Measurements from ENCODE around the gene OS9. TPM values are rescaled to one million over a fixed set of nuclear protein-coding genes. Genes with fewer than 3 reads are reported as not detected.

Gene OS9
- total RNA-seq, 1 donor from 2014 or later, result 100.0 TPM

GRCh38 chr12:57738661-57739237, 44.8 kb downstream of the OS9 start, which contains the start of gene AGAP2:
Gene AGAP2 (minus strand): TSS chr12:57738742. CDS start chr12:57738246, 496 bp downstream.
- Mint-ChIP-seq H3K36me3 (ENCODE audit: low read depth) (peaks cover 15% of the 10 kb centered on the region), H3K27me3 (ENCODE audit: insufficient read depth) (no peaks in the 10 kb centered on the region), H3K9me3 (no peaks in the 10 kb centered on the region), H3K27ac (peak within 1 kb of the TSS; percentile 70), H3K4me3 (peak within 1 kb of the TSS; percentile 65), H3K4me1 (ENCODE audit: low read depth) (peaks cover 32% of the 10 kb centered on the region)
- DNase-seq (ENCODE audit: low spot score), result no peak
- intact Hi-C loops (cut with micrococcal nuclease), result no loop called here

GRCh38 chr12:57739387-57739786, 45.5 kb downstream of the OS9 start:
- H3K9me3 Mint-ChIP-seq, result no peaks in the 10 kb centered on the region
- intact Hi-C loops (cut with micrococcal nuclease), result no loop called here
- peak overlapping the region; percentile 65 for H3K4me3 Mint-ChIP-seq
- peak overlapping the region; percentile 70 for H3K27ac Mint-ChIP-seq
- peaks cover 39% of the 10 kb centered on the region for H3K4me1 Mint-ChIP-seq (ENCODE audit: low read depth)
- DNase-seq (ENCODE audit: low spot score), result no peak
- no peaks in the 10 kb centered on the region for H3K27me3 Mint-ChIP-seq (ENCODE audit: insufficient read depth)
- H3K36me3 Mint-ChIP-seq (ENCODE audit: low read depth), result peaks cover 15% of the 10 kb centered on the region

GRCh38 chr12:57739914-57740538, 46.1 kb downstream of the OS9 start:
- intact Hi-C loops (cut with micrococcal nuclease), result loop anchor here (5.0 kb wide), 3 partner anchors 128 to 1857 kb away; partner anchors contain the start of genes ARHGAP9, ARHGEF25 and SLC16A7
- Mint-ChIP-seq H3K27ac (peak overlapping the region; percentile 89), H3K4me1 (ENCODE audit: low read depth) (peaks cover 45% of the 10 kb centered on the region), H3K36me3 (ENCODE audit: low read depth) (peaks cover 14% of the 10 kb centered on the region), H3K27me3 (ENCODE audit: insufficient read depth) (no peaks in the 10 kb centered on the region), H3K4me3 (peak overlapping the region; percentile 88), H3K9me3 (no peaks in the 10 kb centered on the region)
- no peak for DNase-seq (ENCODE audit: low spot score)

GRCh38 chr12:57740656-57741412, 46.9 kb downstream of the OS9 start:
- Mint-ChIP-seq H3K27me3 (ENCODE audit: insufficient read depth) (no peaks in the 10 kb centered on the region), H3K9me3 (no peaks in the 10 kb centered on the region), H3K4me1 (ENCODE audit: low read depth) (peaks cover 51% of the 10 kb centered on the region), H3K36me3 (ENCODE audit: low read depth) (peaks cover 14% of the 10 kb centered on the region), H3K27ac (peak overlapping the region; percentile 89), H3K4me3 (peak overlapping the region; percentile 88)
- DNase-seq (ENCODE audit: low spot score), result peak; percentile 81
- intact Hi-C loops (cut with micrococcal nuclease), result loop anchor here (5.0 kb wide), 3 partner anchors 129 to 1856 kb away; partner anchors contain the start of genes ARHGAP9, ARHGEF25 and SLC16A7

- no peak for DNase-seq (ENCODE audit: low spot score)
- intact Hi-C loops (cut with micrococcal nuclease), result loop anchor here (5.0 kb wide), 3 partner anchors 129 to 1856 kb away; partner anchors contain the start of genes ARHGAP9, ARHGEF25 and SLC16A7
- H3K36me3 Mint-ChIP-seq (ENCODE audit: low read depth), result peaks cover 13% of the 10 kb centered on the region
- no peaks in the 10 kb centered on the region for H3K9me3 Mint-ChIP-seq
- H3K4me1 Mint-ChIP-seq (ENCODE audit: low read depth), result peaks cover 56% of the 10 kb centered on the region
- H3K4me3 Mint-ChIP-seq, result peak overlapping the region; percentile 88
- H3K27me3 Mint-ChIP-seq (ENCODE audit: insufficient read depth), result no peaks in the 10 kb centered on the region
- peak overlapping the region; percentile 89 for H3K27ac Mint-ChIP-seq
These were observed 47.5 kb downstream of the OS9 start for GRCh38 chr12:57741413-57741789.

- Mint-ChIP-seq H3K4me1 (ENCODE audit: low read depth) (peaks cover 63% of the 10 kb centered on the region), H3K27me3 (ENCODE audit: insufficient read depth) (no peaks in the 10 kb centered on the region), H3K36me3 (ENCODE audit: low read depth) (peaks cover 15% of the 10 kb centered on the region), H3K9me3 (no peaks in the 10 kb centered on the region), H3K27ac (peak overlapping the region; percentile 89), H3K4me3 (peak overlapping the region; percentile 88)
- intact Hi-C loops (cut with micrococcal nuclease), result loop anchor here (1.0 to 5.0 kb wide), 6 partner anchors 48 to 1855 kb away; partner anchors contain the start of genes ARHGAP9, ARHGEF25, B4GALNT1 and OS9
- peak; percentile 72 for DNase-seq (ENCODE audit: low spot score)
These were observed 48.2 kb downstream of the OS9 start for GRCh38 chr12:57741844-57742738.

GRCh38 chr12:57743769-57744168, 49.8 kb downstream of the OS9 start:
- intact Hi-C loops (cut with micrococcal nuclease), result loop anchor here (1.0 to 5.0 kb wide), 7 partner anchors 9 to 1854 kb away; partner anchors contain the start of genes ARHGAP9, ARHGEF25, CDK4 and DCTN2
- Mint-ChIP-seq H3K4me1 (ENCODE audit: low read depth) (peaks cover 66% of the 10 kb centered on the region), H3K27ac (peak overlapping the region; percentile 92), H3K9me3 (no peaks in the 10 kb centered on the region), H3K27me3 (ENCODE audit: insufficient read depth) (no peaks in the 10 kb centered on the region), H3K4me3 (peak overlapping the region; percentile 94), H3K36me3 (ENCODE audit: low read depth) (peaks cover 25% of the 10 kb centered on the region)
- DNase-seq (ENCODE audit: low spot score), result no peak

- H3K4me1 Mint-ChIP-seq (ENCODE audit: low read depth), result peaks cover 67% of the 10 kb centered on the region
- H3K27me3 Mint-ChIP-seq (ENCODE audit: insufficient read depth), result no peaks in the 10 kb centered on the region
- intact Hi-C loops (cut with micrococcal nuclease), result loop anchor here (1.0 to 5.0 kb wide), 7 partner anchors 8 to 1853 kb away; partner anchors contain the start of genes ARHGAP9, ARHGEF25, CDK4 and DCTN2
- peak overlapping the region; percentile 92 for H3K27ac Mint-ChIP-seq
- peak overlapping the region; percentile 94 for H3K4me3 Mint-ChIP-seq
- DNase-seq (ENCODE audit: low spot score), result peak; percentile 69
- peaks cover 25% of the 10 kb centered on the region for H3K36me3 Mint-ChIP-seq (ENCODE audit: low read depth)
- H3K9me3 Mint-ChIP-seq, result no peaks in the 10 kb centered on the region
These were observed 50.4 kb downstream of the OS9 start for GRCh38 chr12:57744194-57744776.

- H3K36me3 Mint-ChIP-seq (ENCODE audit: low read depth), result peaks cover 24% of the 10 kb centered on the region
- peak within 1 kb of the TSS; percentile 92 for H3K27ac Mint-ChIP-seq
- H3K4me3 Mint-ChIP-seq, result peak within 1 kb of the TSS; percentile 94
- intact Hi-C loops (cut with micrococcal nuclease), result loop anchor here (1.0 to 5.0 kb wide), 7 partner anchors 7 to 1852 kb away; partner anchors contain the start of genes ARHGAP9, ARHGEF25, CDK4 and DCTN2
- peak; percentile 90 for DNase-seq (ENCODE audit: low spot score)
- no peaks in the 10 kb centered on the region for H3K9me3 Mint-ChIP-seq
- H3K27me3 Mint-ChIP-seq (ENCODE audit: insufficient read depth), result no peaks in the 10 kb centered on the region
- H3K4me1 Mint-ChIP-seq (ENCODE audit: low read depth), result peaks cover 63% of the 10 kb centered on the region
These were observed 51.0 kb downstream of the OS9 start, which contains the start of gene TSPAN31 for GRCh38 chr12:57744777-57745484. Gene TSPAN31 (plus strand): TSS chr12:57745039. CDS start chr12:57745155, 116 bp downstream.

- H3K4me3 Mint-ChIP-seq, result peak overlapping the region; percentile 94
- no peaks in the 10 kb centered on the region for H3K9me3 Mint-ChIP-seq
- peaks cover 29% of the 10 kb centered on the region for H3K36me3 Mint-ChIP-seq (ENCODE audit: low read depth)
- intact Hi-C loops (cut with micrococcal nuclease), result loop anchor here (2.0 kb wide), 1 partner anchor 199 kb away; the partner anchor contains the start of gene DCTN2
- H3K4me1 Mint-ChIP-seq (ENCODE audit: low read depth), result peaks cover 63% of the 10 kb centered on the region
- H3K27ac Mint-ChIP-seq, result peak overlapping the region; percentile 92
- H3K27me3 Mint-ChIP-seq (ENCODE audit: insufficient read depth), result no peaks in the 10 kb centered on the region
- DNase-seq (ENCODE audit: low spot score), result no peak
These were observed 51.6 kb downstream of the OS9 start for GRCh38 chr12:57745485-57745881.

GRCh38 chr12:57746025-57746424, 52.1 kb downstream of the OS9 start:
- peak overlapping the region; percentile 94 for H3K4me3 Mint-ChIP-seq
- peak overlapping the region; percentile 92 for H3K27ac Mint-ChIP-seq
- DNase-seq (ENCODE audit: low spot score), result no peak
- peaks cover 63% of the 10 kb centered on the region for H3K4me1 Mint-ChIP-seq (ENCODE audit: low read depth)
- H3K27me3 Mint-ChIP-seq (ENCODE audit: insufficient read depth), result no peaks in the 10 kb centered on the region
- intact Hi-C loops (cut with micrococcal nuclease), result no loop called here
- H3K36me3 Mint-ChIP-seq (ENCODE audit: low read depth), result peaks cover 33% of the 10 kb centered on the region
- no peaks in the 10 kb centered on the region for H3K9me3 Mint-ChIP-seq

All from activated T-helper 1 cell treated with anti-CD3 and anti-CD28 coated beads, Interleukin-12 subunit alpha, Interleukin-12 subunit beta, Interleukin-2, Interleukin-4 antibody, amounts not matched to agents 30 ng/mL and 10 ng/mL and 1 ng/mL, durations not matched to agents 14 hours and 24 hours and 36 hours (primary cell).